ENCODE data around the gene RCVRN. TPM values are rescaled to one million over a fixed set of nuclear protein-coding genes. Genes with fewer than 3 reads are reported as not detected.

The RCVRN gene
- total RNA-seq, 2 donors from 2014 or later: 0.24 to 0.37 TPM

DNA sequence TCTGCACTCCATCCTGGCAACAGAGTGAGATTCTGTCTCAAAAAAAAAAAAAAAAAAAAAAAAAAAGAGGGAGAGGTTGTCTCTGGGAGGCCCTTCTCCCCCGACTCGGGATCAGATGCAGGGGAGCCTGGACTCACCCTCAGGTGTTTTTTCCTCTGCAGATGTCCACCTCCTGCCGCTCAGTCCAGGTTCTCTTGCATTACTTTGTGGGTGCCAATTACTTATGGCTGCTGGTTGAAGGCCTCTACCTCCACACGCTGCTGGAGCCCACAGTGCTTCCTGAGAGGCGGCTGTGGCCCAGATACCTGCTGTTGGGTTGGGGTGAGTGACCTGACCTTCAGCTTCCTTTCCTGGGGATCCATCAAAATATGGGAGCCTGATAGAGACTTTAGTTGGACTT lies 45.3 kb downstream of the RCVRN start:
- H3K27ac ChIP-seq: no peak overlapping the region
- no peaks in the 10 kb centered on the region for H3K36me3 ChIP-seq
- no peaks in the 10 kb centered on the region for H3K4me1 ChIP-seq
- peak; percentile 11 for DNase-seq (ENCODE audit: low spot score)
- peaks cover 0 to 6% of the 10 kb centered on the region in 2 donors for H3K9me3 ChIP-seq
- H3K27me3 ChIP-seq: no peaks in the 10 kb centered on the region
- TF ChIP-seq, protein P1, sequence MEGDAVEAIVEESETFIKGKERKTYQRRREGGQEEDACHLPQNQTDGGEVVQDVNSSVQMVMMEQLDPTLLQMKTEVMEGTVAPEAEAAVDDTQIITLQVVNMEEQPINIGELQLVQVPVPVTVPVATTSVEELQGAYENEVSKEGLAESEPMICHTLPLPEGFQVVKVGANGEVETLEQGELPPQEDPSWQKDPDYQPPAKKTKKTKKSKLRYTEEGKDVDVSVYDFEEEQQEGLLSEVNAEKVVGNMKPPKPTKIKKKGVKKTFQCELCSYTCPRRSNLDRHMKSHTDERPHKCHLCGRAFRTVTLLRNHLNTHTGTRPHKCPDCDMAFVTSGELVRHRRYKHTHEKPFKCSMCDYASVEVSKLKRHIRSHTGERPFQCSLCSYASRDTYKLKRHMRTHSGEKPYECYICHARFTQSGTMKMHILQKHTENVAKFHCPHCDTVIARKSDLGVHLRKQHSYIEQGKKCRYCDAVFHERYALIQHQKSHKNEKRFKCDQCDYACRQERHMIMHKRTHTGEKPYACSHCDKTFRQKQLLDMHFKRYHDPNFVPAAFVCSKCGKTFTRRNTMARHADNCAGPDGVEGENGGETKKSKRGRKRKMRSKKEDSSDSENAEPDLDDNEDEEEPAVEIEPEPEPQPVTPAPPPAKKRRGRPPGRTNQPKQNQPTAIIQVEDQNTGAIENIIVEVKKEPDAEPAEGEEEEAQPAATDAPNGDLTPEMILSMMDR (IDR thresholded peaks at IDR 0.05): no peak
- H3K4me3 ChIP-seq: no peak overlapping the region

DNA sequence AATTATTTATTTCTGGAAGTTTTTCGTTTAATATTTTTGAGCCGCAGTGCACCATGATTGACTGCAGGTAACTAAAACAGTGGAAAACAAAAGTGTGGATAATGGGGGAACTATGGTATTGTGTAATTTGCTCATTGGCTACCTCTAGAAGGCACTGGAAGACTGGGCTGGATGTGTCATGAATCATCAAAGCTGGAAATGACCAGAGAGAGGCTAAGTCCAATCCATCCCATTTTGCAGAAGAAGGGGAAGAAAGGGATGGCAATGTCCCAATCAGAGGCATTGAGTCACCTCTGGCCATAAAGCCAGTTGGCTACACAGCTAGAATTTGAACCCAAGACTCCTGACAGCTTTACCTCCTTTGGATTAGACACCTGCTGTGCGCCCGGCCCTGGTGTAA lies 50.0 kb downstream of the RCVRN start:
- Histone ChIP-seq H3K27me3 (no peaks in the 10 kb centered on the region), H3K4me1 (no peaks in the 10 kb centered on the region), H3K9me3 (no peaks in the 10 kb centered on the region), H3K4me3 (no peak overlapping the region), H3K27ac (no peak overlapping the region), H3K36me3 (no peaks in the 10 kb centered on the region)
- no peak for DNase-seq (ENCODE audit: low spot score)
- TF ChIP-seq, protein P1 (IDR thresholded peaks at IDR 0.05): no peak

DNA sequence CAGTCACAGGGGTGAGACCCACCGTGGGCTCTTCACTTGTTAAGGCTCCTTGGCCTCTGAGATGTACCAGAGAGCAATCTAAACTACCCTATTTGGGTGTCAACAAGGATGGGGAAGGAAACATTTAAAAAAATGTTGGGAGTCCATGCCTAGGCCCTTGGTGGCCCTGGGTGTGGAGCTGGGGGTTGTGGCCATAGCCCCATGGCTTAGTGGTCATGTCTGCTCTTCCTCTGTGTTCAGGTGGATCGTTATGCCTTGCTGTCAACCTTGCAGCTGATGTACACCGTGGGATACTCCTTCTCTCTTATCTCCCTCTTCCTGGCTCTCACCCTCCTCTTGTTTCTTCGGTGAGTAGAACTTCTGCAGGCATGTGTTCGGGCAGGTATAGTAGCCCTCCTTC lies 50.8 kb downstream of the RCVRN start:
- no peaks in the 10 kb centered on the region for H3K4me1 ChIP-seq
- H3K27ac ChIP-seq: no peak overlapping the region
- TF ChIP-seq, protein P1 (IDR thresholded peaks at IDR 0.05): no peak
- no peaks in the 10 kb centered on the region for H3K36me3 ChIP-seq
- no peaks in the 10 kb centered on the region for H3K9me3 ChIP-seq
- H3K27me3 ChIP-seq: no peaks in the 10 kb centered on the region
- DNase-seq (ENCODE audit: low spot score): no peak
- H3K4me3 ChIP-seq: no peak overlapping the region

DNA sequence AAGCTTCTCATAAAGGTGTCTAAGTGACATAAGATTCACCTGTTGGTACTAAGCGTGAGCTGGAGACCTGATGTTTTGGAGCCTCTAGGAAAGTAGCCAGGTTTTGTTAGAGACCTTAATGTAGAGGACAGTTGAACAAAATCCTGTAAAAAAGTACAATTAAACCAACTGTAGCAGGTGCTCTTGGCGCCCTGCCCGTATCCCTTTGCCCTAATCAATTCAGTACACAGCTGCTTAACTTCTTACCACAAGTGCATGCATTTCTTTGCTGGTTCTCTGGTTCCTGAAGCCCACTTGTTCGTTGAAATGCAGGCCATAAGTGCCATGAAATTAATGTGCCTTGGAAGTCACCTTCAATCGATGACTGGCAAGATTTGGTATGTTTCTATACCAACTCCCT lies 54.9 kb downstream of the RCVRN start:
- Histone ChIP-seq H3K27me3 (no peaks in the 10 kb centered on the region), H3K4me3 (no peak overlapping the region), H3K36me3 (no peaks in the 10 kb centered on the region), H3K9me3 (no peaks in the 10 kb centered on the region), H3K27ac (no peak overlapping the region), H3K4me1 (no peaks in the 10 kb centered on the region)
- TF ChIP-seq, protein P1 (IDR thresholded peaks at IDR 0.05): no peak
- DNase-seq (ENCODE audit: low spot score): no peak

Other genes with a start within 250 kb of the RCVRN start
- 100 to 1,000 TPM in 1 of 2 donors, 10 to 100 TPM in 1; 79.3 to 201 TPM for gene DHRS7C, start 113.7 kb downstream of the RCVRN start, total RNA-seq
- gene GSG1L2, start 83.2 kb downstream of the RCVRN start, total RNA-seq: not detected
- gene GLP2R, start 79.3 kb downstream of the RCVRN start, total RNA-seq: 1 to 10 TPM; 1.0 to 1.7 TPM

Measured in right atrium auricular region (tissue), 2 donors.